Mucosa of descending colon (tissue), 3 donors: ENCODE data around the gene TRAPPC6A. TPM values are rescaled to one million over a fixed set of nuclear protein-coding genes. Genes with fewer than 3 reads are reported as not detected.

Experiments used
- ATAC-seq: fragments of 200-7000 bp; cut with Tn5 transposase; one replicate; pipeline ENCODE4 v1.9.1; 2020; ENCODE audit warnings: mild to moderate bottlenecking, moderate library complexity
- DNase-seq, 3 donors: peaks; one replicate each; pipeline ENCODE4 v3.0.0-alpha.2; 2020
- H3K36me3 ChIP-seq: fragments of 200-600 bp; one replicate; pipeline ENCODE4 v1.8.0; 2021; ENCODE audit warnings: low read depth, mild to moderate bottlenecking
- H3K4me1 ChIP-seq: fragments of 200-600 bp; one replicate; pipeline ENCODE4 v1.8.0; 2021; ENCODE audit warnings: low read depth, mild to moderate bottlenecking
- H3K4me3 ChIP-seq: fragments of 200-600 bp; one replicate; pipeline ENCODE4 v1.8.0; 2021; ENCODE audit warnings: mild to moderate bottlenecking
- H3K9me3 ChIP-seq: fragments of 200-600 bp; one replicate; pipeline ENCODE4 v1.8.0; 2021; ENCODE audit warnings: mild to moderate bottlenecking
- CTCF ChIP-seq: fragments of 200-600 bp; IDR thresholded peaks from one replicate; pipeline ENCODE4 v1.8.0; 2022; ENCODE audit warnings: antibody characterized with exemption, mild to moderate bottlenecking
- intact Hi-C, 2 donors: fragments of 100-400 bp; cut with DNase I in 1 of 2; cut with micrococcal nuclease in 1 of 2; formaldehyde crosslinking; loops; one replicate each; pipeline versions ENCODE4 v1.11.0 to v1.11.1; 2022; cut with DNase I, micrococcal nuclease
- total RNA-seq, 3 donors: library from RNA; stranded (reverse); fragmentation: NEBNext Ultra II Directional in 2 of 3; extraction: Animal tissue kit (Norgen Biotek cat#: 25700) in 2 of 3; gene quantifications; one replicate each; pipeline versions ENCODE4 v1.2.1 to v1.2.4, GENCODE V29; 2021 to 2023
- donor health status: DM: no; HTN: no; CAD: no; lungs with moderate emphysema.
- donor health status: DM: no; HTN: no; CAD: no.
- donor health status: DM: no; HTN: yes; CAD: no.

Gene TRAPPC6A
- total RNA-seq, 3 donors from 2014 or later, result 29.0 to 45.1 (median 37.4) TPM

- no peak for TF ChIP-seq CTCF
- no peak overlapping the region for H3K4me3 ChIP-seq
- H3K4me1 ChIP-seq, result no peaks in the 10 kb centered on the region
- H3K9me3 ChIP-seq, result no peaks in the 10 kb centered on the region
- no peak for ATAC-seq
- intact Hi-C loops, result no loop called here
- DNase-seq, result no peak
- no peaks in the 10 kb centered on the region for H3K36me3 ChIP-seq
These were observed 35.0 kb upstream of the TRAPPC6A start for GRCh38 chr19:45213031-45213430.

- Histone ChIP-seq H3K36me3 (no peaks in the 10 kb centered on the region), H3K4me1 (no peaks in the 10 kb centered on the region), H3K4me3 (no peak overlapping the region), H3K9me3 (no peaks in the 10 kb centered on the region)
- DNase-seq (no peak), ATAC-seq (no peak)
- intact Hi-C loops, result no loop called here
- TF ChIP-seq CTCF, result no peak
These were observed 33.8 kb upstream of the TRAPPC6A start for GRCh38 chr19:45211751-45212381.

- no peak for DNase-seq
- TF ChIP-seq CTCF, result no peak
- no peaks in the 10 kb centered on the region for H3K9me3 ChIP-seq
- H3K36me3 ChIP-seq, result no peaks in the 10 kb centered on the region
- ATAC-seq, result no peak
- intact Hi-C loops, result no loop called here
- no peaks in the 10 kb centered on the region for H3K4me1 ChIP-seq
- no peak overlapping the region for H3K4me3 ChIP-seq
These were observed 28.3 kb upstream of the TRAPPC6A start for GRCh38 chr19:45206328-45206727.

- H3K36me3 ChIP-seq, result no peaks in the 10 kb centered on the region
- no peak for TF ChIP-seq CTCF
- H3K4me1 ChIP-seq, result no peaks in the 10 kb centered on the region
- intact Hi-C loops, result no loop called here
- no peak for ATAC-seq
- no peak overlapping the region for H3K4me3 ChIP-seq
- H3K9me3 ChIP-seq, result no peaks in the 10 kb centered on the region
- DNase-seq, result no peak
These were observed 27.8 kb upstream of the TRAPPC6A start for GRCh38 chr19:45205810-45206209.

- no peaks in the 10 kb centered on the region for H3K36me3 ChIP-seq
- TF ChIP-seq CTCF, result no peak
- DNase-seq (no peak), ATAC-seq (no peak)
- intact Hi-C loops, result no loop called here
- H3K4me1 ChIP-seq, result no peaks in the 10 kb centered on the region
- H3K9me3 ChIP-seq, result no peaks in the 10 kb centered on the region
- H3K4me3 ChIP-seq, result no peak overlapping the region
These were observed 24.6 kb upstream of the TRAPPC6A start for GRCh38 chr19:45202637-45203036.

GRCh38 chr19:45200568-45200967 lies 22.5 kb upstream of the TRAPPC6A start:
- no peak for ATAC-seq

More at GRCh38 chr19:45200568-45200967, 22.5 kb upstream of the TRAPPC6A start:
- Histone ChIP-seq H3K36me3 (no peaks in the 10 kb centered on the region), H3K9me3 (no peaks in the 10 kb centered on the region), H3K4me3 (no peak overlapping the region), H3K4me1 (no peaks in the 10 kb centered on the region)
- no peak for TF ChIP-seq CTCF
- intact Hi-C loops, result no loop called here
- no peak for DNase-seq
